HCT116 (cell line): ENCODE measurements around the gene HTR7.

ENCODE experiments used
- CTCF ChIP-seq, 3 experiments: fragments of 200-600 bp in 1 of 3; sonication (generic) in 1 of 3; IDR thresholded peaks in 2 of 3; conservative IDR thresholded peaks in 1 of 3; 2 replicates each; pipeline ENCODE4 v1.5.1; 2012 to 2017; ENCODE audit warnings: low read depth in 2 of 3, low read length in 2 of 3, antibody characterized with exemption in 1 of 3, borderline replicate concordance in 1 of 3, control low read depth in 1 of 3, mild to moderate bottlenecking in 1 of 3, mixed read lengths in 1 of 3, mixed run types in 1 of 3, moderate library complexity in 1 of 3; ENCODE audit not compliant: insufficient read depth in 1 of 3
- MAX ChIP-seq: IDR thresholded peaks from 2 replicates; pipeline ENCODE4 v1.6.1; 2012
- RAD21 ChIP-seq: IDR thresholded peaks from 2 replicates; pipeline ENCODE4 v1.6.1; 2012; ENCODE audit warnings: low read depth, mild to moderate bottlenecking

GRCh38 chr10:90788199-90788491 lies 69.7 kb downstream of the HTR7 start:
- no peak for TF ChIP-seq MAX
- TF ChIP-seq CTCF (IDR thresholded peaks at IDR 0.05 in 2 of 3, conservative IDR thresholded peaks at IDR 0.05 in 1 of 3; ENCODE audit: borderline replicate concordance in 1 of 3, insufficient read depth in 1 of 3, low read depth in 2 of 3, low read length in 2 of 3) = no peak
- no peak for TF ChIP-seq RAD21
